Astrocyte (in vitro differentiated cells and primary cell): ENCODE data around the gene SCLY. TPM values are rescaled to one million over a fixed set of nuclear protein-coding genes. Genes with fewer than 3 reads are reported as not detected.

ENCODE experiments used
- DNase-seq: peaks from one replicate; pipeline ENCODE4 v3.0.0-alpha.2; 2010; ENCODE audit warnings: low read depth
- FAIRE-seq: peaks from 2 replicates; lab custom pipeline; 2011; peaks lifted over from hg19 to GRCh38; lab: Jason Lieb, UNC
- H2AFZ ChIP-seq: 2 replicates; pipeline ENCODE4 v1.6.0; 2012; ENCODE audit warnings: low read depth, low read length, inconsistent platforms
- H3K27ac ChIP-seq: 2 replicates; pipeline ENCODE4 v1.5.1; 2011; ENCODE audit warnings: low read depth, low read length, inconsistent platforms
- H3K27me3 ChIP-seq: 2 replicates; pipeline ENCODE4 v1.6.0; 2011; ENCODE audit warnings: low read length, inconsistent platforms; ENCODE audit not compliant: insufficient read depth
- H3K36me3 ChIP-seq: 2 replicates; pipeline ENCODE4 v1.5.1; 2011; ENCODE audit warnings: low read length, inconsistent platforms; ENCODE audit not compliant: insufficient read depth
- H3K4me1 ChIP-seq: 2 replicates; pipeline ENCODE4 v1.5.1; 2011; ENCODE audit warnings: low read length, inconsistent platforms; ENCODE audit not compliant: insufficient read depth
- H3K4me2 ChIP-seq: 2 replicates; pipeline ENCODE4 v1.6.0; 2012; ENCODE audit warnings: low read length, inconsistent platforms
- H3K4me3 ChIP-seq: 2 replicates; pipeline ENCODE4 v1.5.1; 2011; ENCODE audit warnings: low read depth, mild to moderate bottlenecking, low read length, inconsistent platforms; ENCODE audit not compliant: insufficient read depth
- H3K79me2 ChIP-seq: 2 replicates; pipeline ENCODE4 v1.6.0; 2012; ENCODE audit warnings: mild to moderate bottlenecking, low read length, inconsistent platforms; ENCODE audit not compliant: insufficient read depth
- H3K9ac ChIP-seq: 2 replicates; pipeline ENCODE4 v1.6.0; 2012; ENCODE audit warnings: mild to moderate bottlenecking, low read length, inconsistent platforms
- H3K9me3 ChIP-seq: 2 replicates; pipeline ENCODE4 v1.5.1; 2012; ENCODE audit warnings: low read depth, mild to moderate bottlenecking, low read length, inconsistent platforms; ENCODE audit not compliant: insufficient read depth
- H4K20me1 ChIP-seq: 2 replicates; pipeline ENCODE4 v1.6.0; 2012; ENCODE audit warnings: low read length, inconsistent platforms; ENCODE audit not compliant: insufficient read depth
- H3K27ac Mint-ChIP-seq: one replicate; pipeline ENCODE4 v1.8.0; 2021; ENCODE audit warnings: mild to moderate bottlenecking, mixed read lengths; ENCODE audit not compliant: unreplicated experiment
- H3K27me3 Mint-ChIP-seq: one replicate; pipeline ENCODE4 v1.8.0; 2021; ENCODE audit warnings: low read depth, mixed read lengths; ENCODE audit not compliant: unreplicated experiment
- H3K36me3 Mint-ChIP-seq: one replicate; pipeline ENCODE4 v1.8.0; 2021; ENCODE audit warnings: low read depth, mixed read lengths; ENCODE audit not compliant: unreplicated experiment
- H3K4me1 Mint-ChIP-seq: one replicate; pipeline ENCODE4 v1.8.0; 2021; ENCODE audit warnings: low read depth, mixed read lengths; ENCODE audit not compliant: unreplicated experiment
- H3K4me3 Mint-ChIP-seq: one replicate; pipeline ENCODE4 v1.8.0; 2021; ENCODE audit warnings: mild to moderate bottlenecking, moderate library complexity, mixed read lengths; ENCODE audit not compliant: unreplicated experiment
- H3K9me3 Mint-ChIP-seq: one replicate; pipeline ENCODE4 v1.8.0; 2021; ENCODE audit warnings: mild to moderate bottlenecking, mixed read lengths; ENCODE audit not compliant: unreplicated experiment
- EZH2 ChIP-seq: IDR thresholded peaks from 2 replicates; pipeline ENCODE4 v1.6.1; 2012; ENCODE audit warnings: mild to moderate bottlenecking, low read length, inconsistent platforms; ENCODE audit not compliant: insufficient read depth
- total RNA-seq: library from RNA; stranded (reverse); gene quantifications from 2 replicates; pipeline ENCODE4 v1.2.1, GENCODE V29; 2021
- TF ChIP-seq, protein P1 (sequence below): IDR thresholded peaks from 2 replicates; pipeline ENCODE4 v1.5.1; 2011; ENCODE audit warnings: low read depth, mild to moderate bottlenecking, inconsistent platforms, low read length, moderate library complexity; ENCODE audit not compliant: insufficient read depth

Gene SCLY
- total RNA-seq, 1 donor from 2014 or later = 15.4 TPM

DNA sequence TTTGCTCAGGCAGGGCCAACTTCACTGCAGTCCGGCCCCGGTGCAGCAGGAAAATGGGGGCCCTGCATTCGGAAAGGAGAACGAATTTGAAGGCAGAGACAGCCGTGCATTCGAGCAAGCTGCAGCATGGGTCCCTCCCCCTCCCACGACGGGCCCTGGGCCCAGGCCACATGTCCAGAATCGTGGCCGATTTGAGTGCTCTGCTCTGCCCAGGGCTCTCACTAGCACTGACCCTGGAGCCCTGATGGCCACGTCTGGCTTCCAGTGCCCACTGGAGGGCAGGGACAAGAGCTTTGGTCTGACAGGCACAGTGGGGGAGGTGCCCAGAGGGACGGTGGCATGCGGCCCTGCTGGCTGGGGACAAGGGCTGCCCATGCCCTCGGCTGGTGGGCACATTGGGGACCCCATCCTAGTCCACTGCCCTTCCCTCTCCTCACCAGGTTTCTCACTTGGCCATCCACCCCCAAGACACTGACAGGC lies 63.2 kb downstream of the SCLY start:
- Histone ChIP-seq H3K9ac (no peak overlapping the region), H4K20me1 (no peaks in the 10 kb centered on the region), H3K79me2 (no peaks in the 10 kb centered on the region), H2AFZ (no peak overlapping the region), H3K27ac (no peak overlapping the region), H3K4me1 (no peaks in the 10 kb centered on the region), H3K36me3 (no peaks in the 10 kb centered on the region), H3K27me3 (peaks cover 2% of the 10 kb centered on the region), H3K9me3 (peaks cover 2% of the 10 kb centered on the region), H3K4me3 (no peak overlapping the region), H3K4me2 (no peak overlapping the region)
- no peak for FAIRE-seq
- Mint-ChIP-seq H3K4me1 (no peaks in the 10 kb centered on the region), H3K4me3 (no peak overlapping the region), H3K27ac (no peak overlapping the region), H3K27me3 (peaks cover 8% of the 10 kb centered on the region), H3K9me3 (no peaks in the 10 kb centered on the region), H3K36me3 (no peaks in the 10 kb centered on the region)
- DNase-seq = no peak
- no peak for TF ChIP-seq EZH2
- TF ChIP-seq, protein P1, sequence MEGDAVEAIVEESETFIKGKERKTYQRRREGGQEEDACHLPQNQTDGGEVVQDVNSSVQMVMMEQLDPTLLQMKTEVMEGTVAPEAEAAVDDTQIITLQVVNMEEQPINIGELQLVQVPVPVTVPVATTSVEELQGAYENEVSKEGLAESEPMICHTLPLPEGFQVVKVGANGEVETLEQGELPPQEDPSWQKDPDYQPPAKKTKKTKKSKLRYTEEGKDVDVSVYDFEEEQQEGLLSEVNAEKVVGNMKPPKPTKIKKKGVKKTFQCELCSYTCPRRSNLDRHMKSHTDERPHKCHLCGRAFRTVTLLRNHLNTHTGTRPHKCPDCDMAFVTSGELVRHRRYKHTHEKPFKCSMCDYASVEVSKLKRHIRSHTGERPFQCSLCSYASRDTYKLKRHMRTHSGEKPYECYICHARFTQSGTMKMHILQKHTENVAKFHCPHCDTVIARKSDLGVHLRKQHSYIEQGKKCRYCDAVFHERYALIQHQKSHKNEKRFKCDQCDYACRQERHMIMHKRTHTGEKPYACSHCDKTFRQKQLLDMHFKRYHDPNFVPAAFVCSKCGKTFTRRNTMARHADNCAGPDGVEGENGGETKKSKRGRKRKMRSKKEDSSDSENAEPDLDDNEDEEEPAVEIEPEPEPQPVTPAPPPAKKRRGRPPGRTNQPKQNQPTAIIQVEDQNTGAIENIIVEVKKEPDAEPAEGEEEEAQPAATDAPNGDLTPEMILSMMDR = no peak

DNA sequence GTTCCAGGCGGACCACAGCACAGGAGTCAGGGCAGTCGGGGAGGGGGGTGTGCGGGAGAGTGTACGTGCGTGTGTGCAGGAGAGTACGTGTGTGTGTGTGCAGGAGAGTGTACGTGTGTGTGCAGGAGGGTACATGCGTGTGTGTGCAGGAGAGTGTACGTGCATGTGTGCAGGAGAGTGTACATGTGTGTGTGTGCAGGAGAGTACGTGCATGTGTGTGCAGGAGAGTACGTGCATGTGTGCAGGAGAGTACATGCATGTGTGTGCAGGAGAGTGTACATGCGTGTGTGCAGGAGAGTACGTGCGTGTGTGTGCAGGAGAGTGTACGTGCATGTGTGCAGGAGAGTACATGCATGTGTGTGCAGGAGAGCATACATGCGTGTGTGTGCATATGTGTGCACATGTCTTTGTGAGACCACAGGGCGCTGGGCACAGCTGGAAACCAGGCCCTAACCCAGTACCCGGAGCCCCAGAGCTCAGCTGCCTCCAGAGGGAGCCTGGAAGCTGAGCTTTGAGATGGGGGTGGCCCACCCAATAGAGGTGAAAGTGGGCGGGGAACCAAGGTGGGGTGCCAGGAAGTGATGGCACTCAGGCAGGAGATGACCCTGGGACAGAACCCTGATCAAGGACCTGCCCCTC lies 63.8 kb downstream of the SCLY start:
- Histone ChIP-seq H3K9ac (no peak overlapping the region), H3K79me2 (no peaks in the 10 kb centered on the region), H3K4me3 (no peak overlapping the region), H3K27me3 (peaks cover 2% of the 10 kb centered on the region), H3K4me1 (no peaks in the 10 kb centered on the region), H2AFZ (no peak overlapping the region), H3K36me3 (no peaks in the 10 kb centered on the region), H3K4me2 (no peak overlapping the region), H4K20me1 (no peaks in the 10 kb centered on the region), H3K9me3 (no peaks in the 10 kb centered on the region), H3K27ac (no peak overlapping the region)
- H3K9me3 Mint-ChIP-seq = no peaks in the 10 kb centered on the region
- no peak for TF ChIP-seq EZH2
- TF ChIP-seq, protein P1 = no peak
- no peak for DNase-seq
- no peak for FAIRE-seq
- H3K4me3 Mint-ChIP-seq = no peak overlapping the region
- H3K27me3 Mint-ChIP-seq = peaks cover 8% of the 10 kb centered on the region
- no peaks in the 10 kb centered on the region for H3K36me3 Mint-ChIP-seq
- no peak overlapping the region for H3K27ac Mint-ChIP-seq
- no peaks in the 10 kb centered on the region for H3K4me1 Mint-ChIP-seq

DNA sequence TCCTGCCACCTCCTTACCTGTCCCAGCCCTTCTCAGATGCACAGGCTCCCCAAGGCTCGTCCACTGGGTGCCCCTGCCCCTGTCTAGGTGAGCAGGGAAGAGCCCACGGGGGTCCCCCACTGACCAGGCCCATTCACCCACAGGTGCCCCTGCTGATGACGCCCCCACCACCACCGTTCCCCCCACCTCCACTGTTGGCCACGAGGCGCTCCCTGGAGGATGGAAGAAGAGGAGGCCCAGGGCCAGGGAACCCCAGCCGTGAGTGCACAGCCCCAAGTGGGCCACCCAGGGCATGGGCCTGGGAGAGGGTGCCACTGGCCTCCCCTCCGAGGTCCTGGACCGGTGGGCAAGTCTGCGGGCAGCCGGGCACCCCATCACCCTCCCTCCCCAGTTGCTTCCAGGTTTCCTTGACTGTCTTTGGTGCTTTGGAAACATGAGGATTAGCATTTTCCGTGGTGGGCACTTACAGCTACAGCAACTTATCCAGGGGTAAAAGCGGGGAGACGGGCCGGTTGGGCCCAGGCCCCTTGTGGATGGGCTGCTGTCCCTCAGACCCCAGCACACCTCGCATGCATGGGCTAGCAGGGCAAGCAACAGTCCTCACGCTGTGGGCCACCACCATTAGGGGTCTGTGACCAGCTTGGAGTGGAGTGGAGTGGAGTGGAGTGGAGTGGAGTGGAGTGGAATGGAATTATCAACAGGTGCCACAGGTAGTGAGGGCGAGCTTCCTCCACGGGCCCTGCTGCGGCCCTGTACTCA lies 64.5 kb downstream of the SCLY start:
- no peak overlapping the region for H3K27ac ChIP-seq
- H3K4me2 ChIP-seq = no peak overlapping the region
- H3K4me1 ChIP-seq = no peaks in the 10 kb centered on the region
- Mint-ChIP-seq H3K36me3 (no peaks in the 10 kb centered on the region), H3K27me3 (peaks cover 6% of the 10 kb centered on the region), H3K4me3 (no peak overlapping the region), H3K9me3 (no peaks in the 10 kb centered on the region), H3K4me1 (no peaks in the 10 kb centered on the region), H3K27ac (no peak overlapping the region)
- H3K4me3 ChIP-seq = no peak overlapping the region
- no peak for TF ChIP-seq EZH2
- TF ChIP-seq, protein P1 = no peak
- FAIRE-seq = no peak
- no peaks in the 10 kb centered on the region for H3K9me3 ChIP-seq
- no peak overlapping the region for H2AFZ ChIP-seq
- no peaks in the 10 kb centered on the region for H3K27me3 ChIP-seq
- DNase-seq = no peak
- H4K20me1 ChIP-seq = no peaks in the 10 kb centered on the region
- H3K79me2 ChIP-seq = no peaks in the 10 kb centered on the region
- H3K9ac ChIP-seq = no peak overlapping the region
- no peaks in the 10 kb centered on the region for H3K36me3 ChIP-seq
